Ovary (tissue), 3 donors: ENCODE results near the gene PRKAR2A.

Experiments used
- CTCF ChIP-seq, 3 donors: fragments of 450-650 bp in 2 of 3; fragments of 200-600 bp in 1 of 3; IDR thresholded peaks; one replicate each; pipeline versions ENCODE4 v1.5.1 to v1.8.0; 2016 to 2022; ENCODE audit warnings: antibody characterized with exemption in 3 of 3, mild to moderate bottlenecking in 1 of 3
- EP300 ChIP-seq: sonication (generic); formaldehyde crosslinking; IDR thresholded peaks from one replicate; pipeline ENCODE4 v1.6.1; 2017; ENCODE audit warnings: antibody characterized with exemption
- POLR2A ChIP-seq: fragments of 450-650 bp; IDR thresholded peaks from one replicate; pipeline ENCODE4 v1.6.1; 2017; ENCODE audit warnings: antibody characterized with exemption, mild to moderate bottlenecking, moderate library complexity
- donor health status: DM: no; HTN: no; CAD: no.

DNA sequence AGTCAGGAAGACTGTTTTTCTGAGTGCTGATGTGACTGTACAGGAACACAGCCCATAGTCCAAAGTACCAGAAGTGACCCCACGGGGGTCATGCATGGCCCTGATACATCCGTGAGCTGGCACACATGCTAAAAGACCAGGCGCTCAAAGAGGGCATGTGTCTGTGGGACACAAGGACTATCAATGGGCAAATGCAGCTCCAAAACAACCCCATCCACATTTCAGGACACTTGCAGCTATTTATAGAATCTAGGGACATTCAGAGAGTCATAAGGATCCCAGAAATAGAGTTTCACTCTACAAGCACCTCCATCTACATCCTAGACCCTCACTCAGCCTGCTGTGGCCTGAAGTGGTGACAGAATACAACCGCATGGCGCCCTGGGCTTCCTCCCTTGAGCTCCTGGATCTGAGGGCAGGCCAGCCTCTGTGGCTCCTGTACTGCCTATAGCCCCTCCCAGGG lies 34.0 kb upstream of the PRKAR2A start:
- TF ChIP-seq POLR2A = no peak
- TF ChIP-seq CTCF (IDR thresholded peaks at IDR 0.05) = no peak
- TF ChIP-seq EP300 = no peak
